Measurements from ENCODE around the gene SLC9A9.

- no peak for TF ChIP-seq CTCF (conservative IDR thresholded peaks at IDR 0.05 in 1 of 2, IDR thresholded peaks at IDR 0.05 in 1 of 2; ENCODE audit: low read depth in 1 of 2, low read length in 2 of 2)
- no peak for TF ChIP-seq EZH2 (IDR thresholded peaks at IDR 0.05; ENCODE audit: low read length, missing control alignments)
Measured at GRCh38 chr3:143235614-143236204, 612.6 kb downstream of the SLC9A9 start.

Data from fibroblast of lung (primary cell).